GM21529 (cell line): ENCODE measurements around the gene TRIM28.
A peak's percentile ranks its signal among the peaks of the same experiment; 100 is the strongest.
"Not testable (repeated sequence)": the region's sequence is repeated elsewhere in the genome, so short reads cannot be mapped to it uniquely, and the experiment has no call there.

Experiments used
- ATAC-seq: cut with Tn5 transposase; IDR thresholded peaks from one replicate; pipeline ENCODE4 v1.9.1; 2021; ENCODE audit not compliant: unreplicated experiment

TRIM28 gene

GRCh38 chr19:58573658-58574164 is 29.8 kb downstream of the TRIM28 start:
- no peak for ATAC-seq

GRCh38 chr19:58575183-58576041 is 31.5 kb downstream of the TRIM28 start:
- ATAC-seq = peak; percentile 46

GRCh38 chr19:58577581-58577980 is 33.7 kb downstream of the TRIM28 start:
- not testable (repeated sequence) for ATAC-seq

GRCh38 chr19:58578012-58578925 is 34.4 kb downstream of the TRIM28 start:
- ATAC-seq = no peak

GRCh38 chr19:58579473-58580142 is 35.7 kb downstream of the TRIM28 start:
- ATAC-seq = no peak

- peak; percentile 66 for ATAC-seq
These were observed 37.6 kb downstream of the TRIM28 start for GRCh38 chr19:58581227-58582141.

GRCh38 chr19:58582985-58583384 is 39.1 kb downstream of the TRIM28 start:
- ATAC-seq = no peak

GRCh38 chr19:58584498-58585441 is 40.9 kb downstream of the TRIM28 start:
- no peak for ATAC-seq

GRCh38 chr19:58585442-58586132 is 41.7 kb downstream of the TRIM28 start:
- ATAC-seq = no peak

- no peak for ATAC-seq
These were observed 42.4 kb downstream of the TRIM28 start for GRCh38 chr19:58586133-58586765.
